Epithelial cell of proximal tubule (primary cell): Measurements from ENCODE around the gene PLS3. TPM values are rescaled to one million over a fixed set of nuclear protein-coding genes. Genes with fewer than 3 reads are reported as not detected.

Source experiments
- DNase-seq: peaks from one replicate; pipeline ENCODE4 v3.0.0-alpha.2; 2011; ENCODE audit warnings: low read depth
- H3K4me3 ChIP-seq: 2 replicates; pipeline ENCODE4 v1.5.1; 2011; ENCODE audit warnings: low read depth, mild to moderate bottlenecking, low read length
- total RNA-seq: library from RNA; depleted of rRNA; stranded (reverse); fragments of >200 nt; gene quantifications from 2 replicates; pipeline ENCODE4 v1.2.3, GENCODE V29; 2015
- TF ChIP-seq, protein P1 (sequence below): conservative IDR thresholded peaks from 2 replicates; pipeline ENCODE4 v1.5.1; 2012; ENCODE audit warnings: low read depth, mild to moderate bottlenecking, low read length

Gene PLS3
- total RNA-seq, 1 donor from 2014 or later = 133 TPM

DNA sequence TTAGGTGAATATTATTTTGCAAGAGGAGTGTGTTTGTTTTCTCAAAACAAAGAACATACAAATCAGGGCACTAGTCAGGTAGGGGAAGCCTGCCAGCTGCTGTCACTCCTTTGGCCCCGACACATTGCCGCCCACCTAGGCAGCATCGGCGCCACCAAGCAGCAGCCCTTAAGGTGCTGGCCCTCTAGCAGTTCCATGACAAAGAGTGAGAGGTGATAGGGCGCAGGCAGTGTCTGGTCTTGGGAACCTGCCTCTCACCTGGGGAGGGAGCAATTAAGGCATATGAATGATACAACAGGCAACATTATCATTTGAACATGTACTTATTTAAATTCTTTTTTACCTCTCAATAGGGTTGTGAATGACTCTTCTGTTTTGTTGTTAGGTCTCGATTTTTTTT, 135.1 kb downstream of the PLS3 start:
- no peak overlapping the region for H3K4me3 ChIP-seq
- TF ChIP-seq, protein P1, sequence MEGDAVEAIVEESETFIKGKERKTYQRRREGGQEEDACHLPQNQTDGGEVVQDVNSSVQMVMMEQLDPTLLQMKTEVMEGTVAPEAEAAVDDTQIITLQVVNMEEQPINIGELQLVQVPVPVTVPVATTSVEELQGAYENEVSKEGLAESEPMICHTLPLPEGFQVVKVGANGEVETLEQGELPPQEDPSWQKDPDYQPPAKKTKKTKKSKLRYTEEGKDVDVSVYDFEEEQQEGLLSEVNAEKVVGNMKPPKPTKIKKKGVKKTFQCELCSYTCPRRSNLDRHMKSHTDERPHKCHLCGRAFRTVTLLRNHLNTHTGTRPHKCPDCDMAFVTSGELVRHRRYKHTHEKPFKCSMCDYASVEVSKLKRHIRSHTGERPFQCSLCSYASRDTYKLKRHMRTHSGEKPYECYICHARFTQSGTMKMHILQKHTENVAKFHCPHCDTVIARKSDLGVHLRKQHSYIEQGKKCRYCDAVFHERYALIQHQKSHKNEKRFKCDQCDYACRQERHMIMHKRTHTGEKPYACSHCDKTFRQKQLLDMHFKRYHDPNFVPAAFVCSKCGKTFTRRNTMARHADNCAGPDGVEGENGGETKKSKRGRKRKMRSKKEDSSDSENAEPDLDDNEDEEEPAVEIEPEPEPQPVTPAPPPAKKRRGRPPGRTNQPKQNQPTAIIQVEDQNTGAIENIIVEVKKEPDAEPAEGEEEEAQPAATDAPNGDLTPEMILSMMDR = no peak
- DNase-seq = no peak

DNA sequence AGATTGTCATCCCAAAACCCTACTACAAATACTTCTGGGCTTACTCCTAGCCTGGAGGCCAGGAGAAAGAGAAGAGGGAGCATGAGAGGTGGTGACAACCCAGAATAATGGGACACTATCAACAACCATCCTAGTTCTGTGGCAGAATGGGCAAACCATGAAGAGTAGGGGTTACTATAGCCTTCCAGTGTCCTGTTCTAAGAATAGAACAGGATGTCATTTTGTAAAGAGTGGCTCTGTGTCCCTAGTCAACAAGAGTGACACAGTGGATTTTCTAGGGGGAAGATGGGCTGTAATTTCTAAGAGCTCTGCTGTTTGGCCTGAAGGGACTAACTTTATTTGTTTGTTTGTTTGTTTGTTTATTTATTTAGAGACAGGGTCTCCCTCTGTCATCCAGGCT, 136.0 kb downstream of the PLS3 start:
- TF ChIP-seq, protein P1 = no peak
- no peak overlapping the region for H3K4me3 ChIP-seq
- DNase-seq = no peak

DNA sequence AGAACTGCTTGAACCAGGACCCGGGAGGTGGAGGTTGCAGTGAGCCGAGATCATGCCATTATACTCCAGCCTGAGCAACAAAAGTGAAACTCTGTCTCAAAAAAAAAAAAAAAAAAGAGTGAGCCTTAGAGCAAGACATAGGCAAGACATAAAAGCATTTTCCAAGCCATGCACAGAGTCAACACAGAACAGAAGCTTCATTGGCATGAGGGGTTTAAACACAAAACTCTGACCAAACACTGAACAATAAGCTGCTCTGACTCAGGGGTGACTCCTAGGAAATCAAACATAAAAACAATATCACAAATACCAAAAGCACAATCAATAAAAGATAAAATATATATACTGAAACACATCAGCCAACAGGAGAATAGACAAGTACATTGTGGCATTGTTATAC, 136.8 kb downstream of the PLS3 start:
- H3K4me3 ChIP-seq = no peak overlapping the region
- DNase-seq = no peak
- TF ChIP-seq, protein P1 = no peak
